ENCODE measurements around the gene USP14. TPM values are rescaled to one million over a fixed set of nuclear protein-coding genes. Genes with fewer than 3 reads are reported as not detected.
"Not testable (repeated sequence)": the region's sequence is repeated elsewhere in the genome, so short reads cannot be mapped to it uniquely, and the experiment has no call there.

The USP14 gene
- total and polyA plus RNA-seq, 10 donors = 13.0 to 43.9 (median 31.0) TPM

DNA sequence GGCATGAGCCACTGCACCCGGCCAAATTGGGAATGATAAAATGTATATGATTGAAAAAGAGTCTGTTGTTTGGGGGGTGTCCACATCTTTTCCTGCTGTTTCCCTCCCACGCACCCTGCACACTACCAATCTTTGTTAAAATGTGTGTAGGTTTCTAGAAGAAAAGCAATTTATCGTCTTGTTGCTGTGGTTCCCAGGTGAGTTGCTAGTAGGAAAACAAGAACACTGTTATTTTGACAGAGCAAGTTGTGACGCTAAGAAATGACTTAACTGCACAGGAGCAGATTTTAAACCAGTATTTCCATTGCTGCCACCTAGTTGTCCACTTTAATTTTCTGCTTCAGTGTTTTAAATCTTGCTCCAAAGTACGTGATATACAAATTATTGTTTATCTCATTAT, 21.0 kb upstream of the USP14 start:
- H3K4me1 ChIP-seq = no peaks in the 10 kb centered on the region
- H3K27ac ChIP-seq = no peak overlapping the region
- intact Hi-C loops (cut with DNase I; ENCODE audit: low total_unique reads) = no loop called here
- H3K9me3 ChIP-seq = no peaks in the 10 kb centered on the region
- H3K27me3 ChIP-seq (replicated peaks in 1 of 7) = no peaks in the 10 kb centered on the region
- H3K4me3 ChIP-seq = no peak overlapping the region
- no peak for TF ChIP-seq POLR2AphosphoS5 (IDR thresholded peaks at IDR 0.05)
- TF ChIP-seq POLR2A (IDR thresholded peaks at IDR 0.05) = no peak
- TF ChIP-seq, protein P1, sequence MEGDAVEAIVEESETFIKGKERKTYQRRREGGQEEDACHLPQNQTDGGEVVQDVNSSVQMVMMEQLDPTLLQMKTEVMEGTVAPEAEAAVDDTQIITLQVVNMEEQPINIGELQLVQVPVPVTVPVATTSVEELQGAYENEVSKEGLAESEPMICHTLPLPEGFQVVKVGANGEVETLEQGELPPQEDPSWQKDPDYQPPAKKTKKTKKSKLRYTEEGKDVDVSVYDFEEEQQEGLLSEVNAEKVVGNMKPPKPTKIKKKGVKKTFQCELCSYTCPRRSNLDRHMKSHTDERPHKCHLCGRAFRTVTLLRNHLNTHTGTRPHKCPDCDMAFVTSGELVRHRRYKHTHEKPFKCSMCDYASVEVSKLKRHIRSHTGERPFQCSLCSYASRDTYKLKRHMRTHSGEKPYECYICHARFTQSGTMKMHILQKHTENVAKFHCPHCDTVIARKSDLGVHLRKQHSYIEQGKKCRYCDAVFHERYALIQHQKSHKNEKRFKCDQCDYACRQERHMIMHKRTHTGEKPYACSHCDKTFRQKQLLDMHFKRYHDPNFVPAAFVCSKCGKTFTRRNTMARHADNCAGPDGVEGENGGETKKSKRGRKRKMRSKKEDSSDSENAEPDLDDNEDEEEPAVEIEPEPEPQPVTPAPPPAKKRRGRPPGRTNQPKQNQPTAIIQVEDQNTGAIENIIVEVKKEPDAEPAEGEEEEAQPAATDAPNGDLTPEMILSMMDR (IDR thresholded peaks at IDR 0.05 in 8 of 11, conservative IDR thresholded peaks at IDR 0.05 in 3 of 11) = no peak
- WGBS, 5 donors = 82 to 88% (median 85%) methylated on average over 5 of the region's 5 CpGs
- DNase-seq = no peak
- no peaks in the 10 kb centered on the region for H3K36me3 ChIP-seq

DNA sequence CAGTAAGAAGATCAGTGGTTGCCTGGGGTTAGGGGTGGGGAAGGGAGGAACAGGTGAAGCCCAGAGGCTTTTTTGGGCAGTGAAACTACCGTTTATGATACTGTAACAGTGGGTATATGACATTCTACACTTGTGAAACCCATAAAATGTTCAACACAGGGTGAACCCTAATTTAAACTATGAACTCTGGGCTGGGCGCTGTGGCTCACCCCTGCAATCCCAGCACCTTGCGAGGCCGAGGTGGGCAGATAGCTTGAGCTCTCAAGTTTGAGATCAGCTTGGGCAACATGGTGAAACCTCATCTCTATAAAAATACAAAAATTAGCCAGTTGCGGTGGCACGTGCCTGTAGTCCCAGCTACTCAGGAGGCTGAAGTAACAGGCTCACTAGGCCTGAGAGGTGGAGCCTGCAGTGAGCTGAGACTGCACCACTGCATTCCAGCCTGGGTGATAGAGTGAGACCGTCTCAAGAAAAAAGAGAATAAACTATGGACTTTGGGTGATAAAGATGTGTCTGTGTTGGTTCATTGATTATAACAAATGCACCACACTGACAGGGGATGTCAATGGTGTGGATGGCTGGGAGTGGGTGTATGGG, 17.6 kb upstream of the USP14 start:
- Histone ChIP-seq H3K27me3 (replicated peaks in 1 of 7) (peaks cover 0 to 7% (median 0%) of the 10 kb centered on the region in 7 donors), H3K27ac (no peak overlapping the region), H3K36me3 (no peaks in the 10 kb centered on the region), H3K4me3 (no peak overlapping the region), H3K9me3 (no peaks in the 10 kb centered on the region), H3K4me1 (no peaks in the 10 kb centered on the region)
- TF ChIP-seq POLR2AphosphoS5 (IDR thresholded peaks at IDR 0.05) = no peak
- TF ChIP-seq, protein P1 (IDR thresholded peaks at IDR 0.05 in 8 of 11, conservative IDR thresholded peaks at IDR 0.05 in 3 of 11) = no peak
- no peak for TF ChIP-seq POLR2A (IDR thresholded peaks at IDR 0.05)
- no peak for DNase-seq
- 83 to 95% (median 85%) methylated on average over 7 of the region's 7 CpGs for WGBS, 5 donors
- intact Hi-C loops (cut with DNase I; ENCODE audit: low total_unique reads) = no loop called here

DNA sequence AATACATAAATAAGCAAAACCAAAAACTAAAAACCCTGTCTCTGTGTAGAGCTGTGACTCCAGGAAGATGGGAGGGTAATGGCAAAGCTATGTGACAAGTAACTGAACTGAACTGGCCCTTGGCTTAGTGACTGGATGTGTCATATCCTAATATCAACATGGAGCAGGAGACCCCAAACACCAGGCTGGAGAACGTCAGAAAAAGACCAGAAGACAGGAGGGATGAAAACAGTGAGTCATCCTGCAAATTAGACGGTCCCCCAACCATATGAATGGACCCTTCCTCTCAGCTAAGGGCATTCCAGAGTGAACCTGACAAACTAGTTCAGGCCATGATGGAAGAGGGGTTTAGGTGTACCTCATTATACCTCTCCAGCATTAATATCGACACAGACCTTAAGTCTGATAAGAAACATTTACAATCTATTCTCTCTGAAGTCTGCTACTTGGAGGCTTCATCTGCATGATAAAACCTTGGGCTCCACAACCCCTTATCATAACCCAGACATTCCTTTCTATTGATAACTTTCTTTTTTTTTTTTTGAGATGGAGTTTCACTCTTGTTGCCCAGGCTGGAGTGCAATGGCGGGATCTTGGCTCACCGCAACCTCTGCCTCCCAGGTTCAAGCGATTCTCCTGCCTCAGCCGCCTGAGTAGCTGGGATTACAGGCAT, 15.6 kb upstream of the USP14 start:
- intact Hi-C loops (cut with DNase I; ENCODE audit: low total_unique reads) = not testable (repeated sequence)
- 83 to 86% (median 85%) methylated on average over 7 of the region's 7 CpGs for WGBS, 5 donors

DNA sequence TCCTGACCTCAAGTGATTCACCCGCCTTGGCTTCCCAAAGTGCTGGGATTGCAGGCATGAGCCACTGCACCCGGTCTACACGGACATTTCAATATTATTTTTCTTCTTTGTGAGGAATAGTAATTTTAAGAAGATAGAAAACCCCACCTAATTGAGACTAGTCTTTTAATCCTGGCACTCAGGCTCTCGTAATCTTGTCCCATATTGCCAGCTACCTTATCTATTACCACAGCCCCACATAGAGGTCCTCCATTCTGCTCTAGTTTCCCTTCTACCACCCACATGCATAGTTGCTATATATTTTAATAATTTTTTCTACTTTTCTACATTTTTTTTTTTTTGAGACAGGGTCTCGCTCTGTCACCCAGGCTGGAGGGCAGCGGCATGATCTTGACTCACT, 9.5 kb upstream of the USP14 start:
- no peaks in the 10 kb centered on the region for H3K9me3 ChIP-seq
- no peak for DNase-seq
- peaks cover 0 to 30% (median 0%) of the 10 kb centered on the region in 7 donors for H3K27me3 ChIP-seq (replicated peaks in 1 of 7)
- intact Hi-C loops (cut with DNase I; ENCODE audit: low total_unique reads) = no loop called here
- H3K4me1 ChIP-seq = no peaks in the 10 kb centered on the region
- H3K27ac ChIP-seq = no peak overlapping the region
- H3K4me3 ChIP-seq = no peak overlapping the region
- WGBS, 5 donors = 75 to 94% (median 85%) methylated on average over 6 of the region's 6 CpGs
- no peak for TF ChIP-seq POLR2A (IDR thresholded peaks at IDR 0.05)
- TF ChIP-seq, protein P1 (IDR thresholded peaks at IDR 0.05 in 8 of 11, conservative IDR thresholded peaks at IDR 0.05 in 3 of 11) = no peak
- TF ChIP-seq POLR2AphosphoS5 (IDR thresholded peaks at IDR 0.05) = no peak
- H3K36me3 ChIP-seq = no peaks in the 10 kb centered on the region

More for the DNA sequence above, 15.6 kb upstream of the USP14 start:
- H3K4me1 ChIP-seq; H3K36me3 ChIP-seq; H3K9me3 ChIP-seq; H3K27ac ChIP-seq; H3K27me3 ChIP-seq (replicated peaks in 1 of 7); DNase-seq; H3K4me3 ChIP-seq: not testable (repeated sequence)

Data from spleen (tissue), 11 donors.